NCI-H1930 (cell line): ENCODE data around the gene WNT7A.

ENCODE experiments used
- DNase-seq, 2 experiments: peaks; one replicate each; lab custom pipeline; 2025; lab: John Stamatoyannopoulos, UW

Gene WNT7A

GRCh38 chr3:13826672-13827071 lies 53.2 kb downstream of the WNT7A start:
- DNase-seq = no peak

GRCh38 chr3:13825821-13826220 lies 54.0 kb downstream of the WNT7A start:
- no peak for DNase-seq

- no peak for DNase-seq
These were observed 54.6 kb downstream of the WNT7A start for GRCh38 chr3:13825311-13825579.

GRCh38 chr3:13824521-13825310 lies 55.2 kb downstream of the WNT7A start:
- no peak for DNase-seq

GRCh38 chr3:13823692-13824091 lies 56.2 kb downstream of the WNT7A start:
- no peak for DNase-seq

- no peak for DNase-seq
These were observed 56.8 kb downstream of the WNT7A start for GRCh38 chr3:13822871-13823585.

- DNase-seq = no peak
These were observed 57.8 kb downstream of the WNT7A start for GRCh38 chr3:13822042-13822441.

- no peak for DNase-seq
These were observed 58.7 kb downstream of the WNT7A start for GRCh38 chr3:13821126-13821525.

- DNase-seq = peak in 1 of 2 experiments; percentile 5
These were observed 61.0 kb downstream of the WNT7A start for GRCh38 chr3:13818919-13819318.

- no peak for DNase-seq
These were observed 64.7 kb downstream of the WNT7A start for GRCh38 chr3:13815088-13815683.

GRCh38 chr3:13812034-13812471 lies 67.8 kb downstream of the WNT7A start:
- no peak for DNase-seq

- DNase-seq = no peak
These were observed 68.3 kb downstream of the WNT7A start for GRCh38 chr3:13811614-13812013.

- no peak for DNase-seq
These were observed 71.3 kb downstream of the WNT7A start for GRCh38 chr3:13808550-13808949.

GRCh38 chr3:13801361-13802204 lies 78.3 kb downstream of the WNT7A start:
- no peak for DNase-seq

- DNase-seq = no peak
These were observed 79.8 kb downstream of the WNT7A start for GRCh38 chr3:13800064-13800463.

GRCh38 chr3:13798401-13798800 lies 81.5 kb downstream of the WNT7A start:
- no peak for DNase-seq

- DNase-seq = no peak
These were observed 83.0 kb downstream of the WNT7A start for GRCh38 chr3:13796701-13797460.

- DNase-seq = no peak
These were observed 84.1 kb downstream of the WNT7A start for GRCh38 chr3:13795816-13796215.

GRCh38 chr3:13794322-13794721 lies 85.5 kb downstream of the WNT7A start:
- DNase-seq = no peak

- DNase-seq = no peak
These were observed 86.4 kb downstream of the WNT7A start for GRCh38 chr3:13793451-13793850.

GRCh38 chr3:13792512-13793371 lies 87.1 kb downstream of the WNT7A start:
- DNase-seq = no peak
